Parathyroid adenoma (tissue), 2 donors: ENCODE data around the gene DNAH9.

ENCODE experiments used
- H2AFZ ChIP-seq: fragments of 300-600 bp; sonication (generic); one replicate; pipeline ENCODE4 v1.7.0; 2017; ENCODE audit warnings: antibody characterized with exemption, mild to moderate bottlenecking
- H3K27ac ChIP-seq: fragments of 300-600 bp; sonication (generic); one replicate; pipeline ENCODE4 v1.7.0; 2017
- H3K27me3 ChIP-seq: fragments of 300-600 bp; sonication (generic); one replicate; pipeline ENCODE4 v1.7.0; 2017; ENCODE audit warnings: low read length; ENCODE audit not compliant: control insufficient read depth, insufficient read depth
- H3K36me3 ChIP-seq: fragments of 300-600 bp; sonication (generic); one replicate; pipeline ENCODE4 v1.7.0; 2017; ENCODE audit warnings: low read length; ENCODE audit not compliant: control insufficient read depth, insufficient read depth
- H3K4me1 ChIP-seq: fragments of 300-600 bp; sonication (generic); one replicate; pipeline ENCODE4 v1.7.0; 2017; ENCODE audit warnings: control low read depth
- H3K4me2 ChIP-seq: fragments of 300-600 bp; sonication (generic); one replicate; pipeline ENCODE4 v1.7.0; 2017; ENCODE audit warnings: low read length
- H3K4me3 ChIP-seq: fragments of 300-600 bp; sonication (generic); one replicate; pipeline ENCODE4 v1.7.0; 2017; ENCODE audit warnings: low read depth, low read length
- H3K79me2 ChIP-seq: fragments of 300-600 bp; sonication (generic); one replicate; pipeline ENCODE4 v1.7.0; 2017; ENCODE audit warnings: control low read depth
- H3K9ac ChIP-seq: fragments of 300-600 bp; sonication (generic); one replicate; pipeline ENCODE4 v1.7.0; 2017; ENCODE audit warnings: mild to moderate bottlenecking
- H3K9me3 ChIP-seq: fragments of 300-600 bp; sonication (generic); one replicate; pipeline ENCODE4 v1.7.0; 2017; ENCODE audit warnings: low read length; ENCODE audit not compliant: control insufficient read depth
- TF ChIP-seq, protein P1 (sequence below): fragments of 300-600 bp; sonication (generic); IDR thresholded peaks from one replicate; pipeline ENCODE4 v1.7.0; 2017; ENCODE audit warnings: antibody characterized with exemption, mild to moderate bottlenecking
- donor health status: primary hyperparathyroidism.

DNAH9 gene

DNA sequence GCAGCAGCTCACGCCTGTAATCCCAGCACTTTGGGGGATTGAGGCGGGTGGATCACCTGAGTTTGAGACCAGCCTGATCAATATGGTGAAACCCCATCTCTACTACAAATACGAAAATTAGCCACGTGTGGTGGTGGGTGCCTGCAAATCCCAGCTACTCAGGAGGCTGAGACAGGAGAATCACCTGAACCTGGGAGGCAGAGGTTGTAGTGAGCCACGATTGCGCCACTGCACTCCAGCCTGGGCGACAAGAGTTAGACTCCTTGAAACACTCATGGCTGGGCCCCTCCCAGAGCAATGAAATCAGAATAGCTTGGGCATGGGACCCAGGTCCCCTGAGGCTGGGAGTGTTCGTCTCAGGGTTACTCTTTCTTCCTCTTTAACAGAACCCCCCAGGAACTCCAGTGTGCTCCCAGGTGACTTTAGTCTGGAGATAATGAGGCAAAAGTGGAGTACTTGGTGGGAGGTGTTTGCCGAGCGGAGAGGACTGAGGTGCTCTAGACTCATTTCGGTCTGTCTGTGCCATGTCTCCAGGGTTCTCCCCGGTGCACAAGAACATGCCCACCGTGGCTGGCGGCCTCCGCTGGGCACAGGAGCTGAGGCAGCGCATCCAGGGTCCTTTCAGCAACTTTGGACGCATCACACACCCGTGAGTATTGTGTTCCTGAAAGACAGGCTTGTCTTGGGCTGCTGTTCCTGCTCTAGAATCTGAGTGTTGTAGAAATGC is 41.6 kb downstream of the DNAH9 start:
- Histone ChIP-seq H3K4me3 (no peak overlapping the region), H3K27ac (no peak overlapping the region), H3K79me2 (no peaks in the 10 kb centered on the region), H3K4me2 (no peak overlapping the region), H2AFZ (no peak overlapping the region), H3K27me3 (no peaks in the 10 kb centered on the region), H3K4me1 (peaks cover 8% of the 10 kb centered on the region), H3K9ac (no peak overlapping the region), H3K9me3 (no peaks in the 10 kb centered on the region), H3K36me3 (no peaks in the 10 kb centered on the region)
- TF ChIP-seq, protein P1, sequence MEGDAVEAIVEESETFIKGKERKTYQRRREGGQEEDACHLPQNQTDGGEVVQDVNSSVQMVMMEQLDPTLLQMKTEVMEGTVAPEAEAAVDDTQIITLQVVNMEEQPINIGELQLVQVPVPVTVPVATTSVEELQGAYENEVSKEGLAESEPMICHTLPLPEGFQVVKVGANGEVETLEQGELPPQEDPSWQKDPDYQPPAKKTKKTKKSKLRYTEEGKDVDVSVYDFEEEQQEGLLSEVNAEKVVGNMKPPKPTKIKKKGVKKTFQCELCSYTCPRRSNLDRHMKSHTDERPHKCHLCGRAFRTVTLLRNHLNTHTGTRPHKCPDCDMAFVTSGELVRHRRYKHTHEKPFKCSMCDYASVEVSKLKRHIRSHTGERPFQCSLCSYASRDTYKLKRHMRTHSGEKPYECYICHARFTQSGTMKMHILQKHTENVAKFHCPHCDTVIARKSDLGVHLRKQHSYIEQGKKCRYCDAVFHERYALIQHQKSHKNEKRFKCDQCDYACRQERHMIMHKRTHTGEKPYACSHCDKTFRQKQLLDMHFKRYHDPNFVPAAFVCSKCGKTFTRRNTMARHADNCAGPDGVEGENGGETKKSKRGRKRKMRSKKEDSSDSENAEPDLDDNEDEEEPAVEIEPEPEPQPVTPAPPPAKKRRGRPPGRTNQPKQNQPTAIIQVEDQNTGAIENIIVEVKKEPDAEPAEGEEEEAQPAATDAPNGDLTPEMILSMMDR: no peak

DNA sequence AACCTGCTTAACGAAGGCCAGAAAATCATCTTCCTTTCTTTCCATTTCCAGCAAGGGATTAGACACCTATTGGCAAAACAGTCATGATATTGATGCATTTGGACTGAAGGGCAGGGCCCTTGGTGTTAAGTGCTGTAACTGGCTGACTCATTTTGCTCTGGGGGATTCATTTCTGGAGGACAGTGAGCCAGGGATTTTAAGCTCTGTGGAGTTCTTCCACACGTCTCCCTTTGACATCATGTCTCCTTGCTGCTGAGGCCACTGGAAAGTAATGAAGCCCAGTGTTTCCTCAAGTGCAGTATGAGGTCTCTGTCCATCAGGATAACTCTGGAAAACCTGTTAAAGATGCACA is 42.2 kb downstream of the DNAH9 start:
- no peaks in the 10 kb centered on the region for H3K79me2 ChIP-seq
- peaks cover 8% of the 10 kb centered on the region for H3K4me1 ChIP-seq
- no peaks in the 10 kb centered on the region for H3K36me3 ChIP-seq
- no peak overlapping the region for H3K9ac ChIP-seq
- no peak overlapping the region for H3K27ac ChIP-seq
- TF ChIP-seq, protein P1: no peak
- no peak overlapping the region for H3K4me3 ChIP-seq
- no peak overlapping the region for H3K4me2 ChIP-seq
- H3K9me3 ChIP-seq: no peaks in the 10 kb centered on the region
- no peaks in the 10 kb centered on the region for H3K27me3 ChIP-seq
- no peak overlapping the region for H2AFZ ChIP-seq

DNA sequence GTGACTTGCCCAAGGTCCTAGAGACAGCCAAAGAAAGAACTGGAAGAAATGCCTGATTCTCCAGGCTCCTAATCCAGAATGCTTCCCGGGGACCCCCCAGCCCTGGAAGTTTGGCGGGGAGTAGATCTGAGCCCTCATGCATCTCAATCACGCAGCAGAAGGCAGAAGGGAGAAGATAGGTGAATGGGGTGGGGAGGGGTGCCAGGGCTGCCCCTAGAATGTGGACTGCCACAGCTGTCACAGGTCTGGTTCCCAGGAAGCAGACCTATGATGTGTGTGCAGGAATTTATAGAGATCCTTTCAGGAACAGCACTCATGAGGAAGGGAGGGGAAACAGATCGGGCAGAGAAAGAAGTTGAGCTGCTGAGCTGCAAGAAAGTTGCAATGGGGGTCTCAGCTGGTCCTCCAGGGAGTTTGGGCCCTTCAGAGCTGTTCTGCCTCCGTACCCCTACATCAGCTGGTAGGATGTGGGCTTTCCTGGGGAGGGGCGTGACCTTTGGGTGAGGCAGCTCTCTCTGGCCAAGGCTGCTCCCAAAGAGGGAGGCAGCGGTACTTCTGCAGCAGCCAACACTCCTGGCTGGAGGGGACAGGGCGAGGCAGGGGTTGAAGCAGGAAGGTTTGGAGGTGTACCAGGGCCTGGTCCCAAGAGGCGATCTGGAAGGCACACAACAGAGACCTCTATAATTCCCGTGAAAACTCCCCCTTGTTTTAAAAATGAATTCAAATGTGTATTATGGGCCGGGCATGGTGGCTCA is 43.4 kb downstream of the DNAH9 start:
- Histone ChIP-seq H3K4me1 (peaks cover 8% of the 10 kb centered on the region), H3K9me3 (no peaks in the 10 kb centered on the region), H3K4me2 (no peak overlapping the region), H3K4me3 (no peak overlapping the region), H2AFZ (no peak overlapping the region), H3K27ac (no peak overlapping the region), H3K27me3 (no peaks in the 10 kb centered on the region), H3K9ac (no peak overlapping the region), H3K36me3 (no peaks in the 10 kb centered on the region), H3K79me2 (no peaks in the 10 kb centered on the region)
- TF ChIP-seq, protein P1: no peak

DNA sequence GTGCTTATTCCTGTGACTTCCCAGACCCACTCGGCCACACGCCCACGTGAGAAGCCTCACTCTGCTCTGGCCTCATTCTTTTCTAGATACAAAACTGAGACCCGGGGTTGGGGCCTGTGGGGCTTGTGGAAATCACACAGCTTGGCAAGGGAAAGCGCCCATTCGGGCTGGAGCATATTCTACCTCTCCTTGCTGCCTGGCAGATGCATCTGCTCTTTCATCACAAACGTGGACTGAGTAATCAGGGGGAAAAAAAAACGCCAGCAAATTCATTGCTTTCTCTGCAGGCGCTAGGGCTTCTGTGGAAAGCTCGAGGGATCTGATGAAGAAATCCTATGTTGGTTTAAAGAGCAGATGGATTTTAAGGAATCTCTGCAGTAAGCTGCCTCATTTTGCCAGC is 44.4 kb downstream of the DNAH9 start:
- no peak overlapping the region for H3K4me3 ChIP-seq
- H3K79me2 ChIP-seq: no peaks in the 10 kb centered on the region
- no peak overlapping the region for H2AFZ ChIP-seq
- peaks cover 8% of the 10 kb centered on the region for H3K4me1 ChIP-seq
- TF ChIP-seq, protein P1: no peak
- H3K4me2 ChIP-seq: no peak overlapping the region
- no peak overlapping the region for H3K27ac ChIP-seq
- no peaks in the 10 kb centered on the region for H3K9me3 ChIP-seq
- no peaks in the 10 kb centered on the region for H3K27me3 ChIP-seq
- no peak overlapping the region for H3K9ac ChIP-seq
- no peaks in the 10 kb centered on the region for H3K36me3 ChIP-seq
